ENCODE measurements around the gene SGPP2.

Gene SGPP2

GRCh38 chr2:222423186-222423585 lies 1.2 kb upstream of the SGPP2 start (continued):
- no peak for TF ChIP-seq TSHZ1 (tag by site-specific recombination; IDR thresholded peaks at IDR 0.05; ENCODE audit: borderline replicate concordance)
- TF ChIP-seq ZNF366 (tag by site-specific recombination; conservative IDR thresholded peaks at IDR 0.05): no peak
- TF ChIP-seq ZNF121 (tag by site-specific recombination; IDR thresholded peaks at IDR 0.05): no peak
- TF ChIP-seq OSR2 (tag by site-specific recombination; IDR thresholded peaks at IDR 0.05): no peak

GRCh38 chr2:222423632-222424275 lies 589 bp upstream of the SGPP2 start:
- TF ChIP-seq ZFHX2 (tag by site-specific recombination; conservative IDR thresholded peaks at IDR 0.05) (peak; percentile 22; the same call in 1 of the 2 replicates), ZNF366 (tag by site-specific recombination; conservative IDR thresholded peaks at IDR 0.05) (0 out of 2 replicates have a peak, but pooled peaks have one; percentile 13), ZNF645 (tag by site-specific recombination; IDR thresholded peaks at IDR 0.05) (no peak), ZNF138 (tag by site-specific recombination; IDR thresholded peaks at IDR 0.05; ENCODE audit: borderline replicate concordance) (no peak), ZBTB20 (tag by site-specific recombination; IDR thresholded peaks at IDR 0.05) (0 out of 2 replicates have a peak, but pooled peaks have one; percentile 12), ZNF707 (tag by site-specific recombination; IDR thresholded peaks at IDR 0.05) (no peak), ZNF610 (tag by site-specific recombination; IDR thresholded peaks at IDR 0.05; ENCODE audit: borderline replicate concordance) (peak; percentile 47; the same call in 1 of the 2 replicates), ZNF335 (tag by site-specific recombination; conservative IDR thresholded peaks at IDR 0.05) (peak; percentile 33; the same call in 1 of the 2 replicates), GLIS1 (tag by site-specific recombination; IDR thresholded peaks at IDR 0.05) (peak; percentile 78), ZBTB6 (tag by site-specific recombination; IDR thresholded peaks at IDR 0.05) (peak; percentile 75), ZNF629 (tag by site-specific recombination; IDR thresholded peaks at IDR 0.05) (peak; percentile 47; the same call in 1 of the 2 replicates), ZIC2 (tag by site-specific recombination; IDR thresholded peaks at IDR 0.05) (peak; percentile 59), PATZ1 (tag by site-specific recombination; IDR thresholded peaks at IDR 0.05) (peak; percentile 54)
- ChIA-PET CTCF (no interaction called here), POLR2A (no interaction called here)
- H3K36me3 ChIP-seq (ENCODE audit: control insufficient read depth in 2 of 2, insufficient read depth in 1 of 2, low read length in 2 of 2): no peaks in the 10 kb centered on the region
- peak overlapping the region; percentile 58 for H3K4me3 ChIP-seq (ENCODE audit: low read depth, low read length)
- peak overlapping the region; percentile 93; the same call in 1 of the 2 replicates for H3K27ac ChIP-seq (ENCODE audit: extremely low read depth, low read depth, low read length)
- no peaks in the 10 kb centered on the region for H3K9me3 ChIP-seq (ENCODE audit: control insufficient read depth, insufficient read depth, low read depth, low read length)
- peaks cover 30% of the 10 kb centered on the region for H3K4me1 ChIP-seq (ENCODE audit: control insufficient read depth, insufficient read depth, low read length)
